Activated T-helper 2 cell treated with anti-CD3 and anti-CD28 coated beads, Interferon-gamma antibody, Interleukin-2, Interleukin-4, amounts not matched to agents 10 μg/mL and 5 μg/mL and 100 μg/mL, durations not matched to agents 14 hours and 24 hours and 36 hours (primary cell): ENCODE measurements around the gene YJEFN3. TPM values are rescaled to one million over a fixed set of nuclear protein-coding genes. Genes with fewer than 3 reads are reported as not detected.

Experiments
- DNase-seq: peaks from one replicate; pipeline ENCODE4 v3.0.0; 2021; ENCODE audit warnings: low spot score
- H3K27ac Mint-ChIP-seq: one replicate; pipeline ENCODE4 v1.8.0; 2021; ENCODE audit warnings: mixed read lengths
- H3K27me3 Mint-ChIP-seq: one replicate; pipeline ENCODE4 v1.8.0; 2021; ENCODE audit warnings: low read depth, mixed read lengths
- H3K36me3 Mint-ChIP-seq: one replicate; pipeline ENCODE4 v1.8.0; 2021; ENCODE audit warnings: low read depth, mixed read lengths
- H3K4me1 Mint-ChIP-seq: one replicate; pipeline ENCODE4 v1.8.0; 2021; ENCODE audit warnings: low read depth, mixed read lengths
- H3K4me3 Mint-ChIP-seq: one replicate; pipeline ENCODE4 v1.8.0; 2021; ENCODE audit warnings: low read depth, mild to moderate bottlenecking, moderate library complexity, mixed read lengths
- H3K9me3 Mint-ChIP-seq: one replicate; pipeline ENCODE4 v1.8.0; 2021; ENCODE audit warnings: mixed read lengths
- intact Hi-C: fragments of 100-400 bp; cut with micrococcal nuclease; formaldehyde crosslinking; loops from one replicate; pipeline ENCODE4 v1.15.1; 2023
- total RNA-seq: library from RNA; stranded (reverse); gene quantifications from 2 replicates; pipeline ENCODE4 v1.2.3, GENCODE V29; 2022

The YJEFN3 gene
- total RNA-seq, 1 donor from 2014 or later, result 9.0 TPM

GRCh38 chr19:19540064-19540714 is 11.5 kb downstream of the YJEFN3 start:
- Mint-ChIP-seq H3K27me3 (peaks cover 21% of the 10 kb centered on the region), H3K36me3 (peaks cover 6% of the 10 kb centered on the region), H3K4me1 (peaks cover 13% of the 10 kb centered on the region), H3K9me3 (no peaks in the 10 kb centered on the region), H3K4me3 (peak overlapping the region; percentile 51), H3K27ac (no peak overlapping the region)
- intact Hi-C loops, result no loop called here
- peak; percentile 46 for DNase-seq

- Mint-ChIP-seq H3K4me1 (peaks cover 13% of the 10 kb centered on the region), H3K27me3 (peaks cover 21% of the 10 kb centered on the region), H3K4me3 (peak overlapping the region; percentile 51), H3K27ac (no peak overlapping the region), H3K36me3 (peaks cover 6% of the 10 kb centered on the region), H3K9me3 (no peaks in the 10 kb centered on the region)
- intact Hi-C loops, result no loop called here
- DNase-seq, result peak; percentile 64
Measured at GRCh38 chr19:19540715-19541515, 12.2 kb downstream of the YJEFN3 start.

GRCh38 chr19:19541616-19542015 is 12.9 kb downstream of the YJEFN3 start:
- Mint-ChIP-seq H3K4me1 (peaks cover 13% of the 10 kb centered on the region), H3K4me3 (no peak overlapping the region), H3K27ac (no peak overlapping the region), H3K27me3 (peaks cover 19% of the 10 kb centered on the region), H3K9me3 (no peaks in the 10 kb centered on the region), H3K36me3 (peaks cover 6% of the 10 kb centered on the region)
- no peak for DNase-seq
- intact Hi-C loops, result no loop called here

DNA sequence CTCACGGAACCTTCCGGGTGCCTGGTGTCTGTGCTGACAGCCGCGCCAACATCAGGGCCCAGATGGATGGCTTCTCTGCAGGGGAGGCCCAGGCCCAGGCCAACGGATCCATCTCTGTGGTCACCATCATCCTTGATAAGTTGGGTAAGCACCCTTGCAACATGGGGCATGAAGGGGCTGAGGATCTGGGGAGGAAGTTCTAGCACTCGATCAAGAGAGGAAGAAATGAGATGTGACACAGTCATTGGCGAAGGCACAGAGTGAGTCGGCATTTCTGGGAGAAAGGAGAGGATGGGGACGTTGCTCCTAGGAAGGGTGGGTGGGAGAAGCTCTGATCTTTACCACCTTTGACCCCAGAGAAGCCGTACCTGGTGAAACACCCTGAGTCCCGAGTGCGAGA is 13.8 kb downstream of the YJEFN3 start:
- H3K36me3 Mint-ChIP-seq, result peaks cover 4% of the 10 kb centered on the region
- intact Hi-C loops, result no loop called here
- no peaks in the 10 kb centered on the region for H3K9me3 Mint-ChIP-seq
- H3K4me3 Mint-ChIP-seq, result no peak overlapping the region
- peaks cover 15% of the 10 kb centered on the region for H3K27me3 Mint-ChIP-seq
- no peak for DNase-seq
- no peak overlapping the region for H3K27ac Mint-ChIP-seq
- H3K4me1 Mint-ChIP-seq, result peaks cover 13% of the 10 kb centered on the region

DNA sequence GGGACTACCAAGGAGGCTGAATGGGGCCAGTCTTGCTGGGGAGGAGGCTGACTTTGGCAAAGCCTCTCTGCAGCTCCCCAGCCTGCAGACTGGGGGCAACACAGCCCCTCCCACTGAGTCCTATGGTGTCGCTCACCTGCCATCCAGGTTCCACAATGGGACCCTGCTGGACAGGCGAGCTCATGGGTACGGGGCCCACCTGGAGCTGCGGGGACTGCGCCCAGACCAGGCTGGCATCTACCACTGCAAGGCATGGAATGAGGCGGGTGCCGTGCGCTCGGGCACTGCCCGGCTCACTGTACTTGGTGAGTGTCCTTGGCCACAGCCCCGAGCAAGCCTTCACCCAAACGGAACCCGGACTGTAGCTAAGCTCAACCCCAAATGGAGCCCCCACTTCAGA is 14.4 kb downstream of the YJEFN3 start:
- Mint-ChIP-seq H3K4me1 (peaks cover 12% of the 10 kb centered on the region), H3K4me3 (no peak overlapping the region), H3K9me3 (no peaks in the 10 kb centered on the region), H3K36me3 (peaks cover 4% of the 10 kb centered on the region), H3K27ac (no peak overlapping the region), H3K27me3 (peaks cover 11% of the 10 kb centered on the region)
- intact Hi-C loops, result no loop called here
- no peak for DNase-seq

DNA sequence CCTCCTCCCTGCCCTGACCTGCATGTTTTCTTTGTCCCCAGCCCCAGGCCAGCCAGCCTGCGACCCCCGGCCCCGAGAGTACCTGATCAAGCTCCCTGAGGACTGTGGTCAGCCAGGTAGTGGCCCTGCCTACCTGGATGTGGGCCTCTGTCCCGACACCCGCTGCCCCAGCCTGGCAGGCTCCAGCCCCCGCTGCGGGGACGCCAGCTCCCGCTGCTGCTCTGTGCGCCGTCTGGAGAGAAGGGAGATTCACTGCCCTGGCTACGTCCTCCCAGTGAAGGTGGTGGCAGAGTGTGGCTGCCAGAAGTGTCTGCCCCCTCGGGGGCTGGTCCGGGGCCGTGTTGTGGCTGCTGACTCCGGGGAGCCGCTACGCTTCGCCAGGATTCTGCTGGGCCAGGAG is 14.9 kb downstream of the YJEFN3 start:
- no peaks in the 10 kb centered on the region for H3K9me3 Mint-ChIP-seq
- H3K4me3 Mint-ChIP-seq, result no peak overlapping the region
- DNase-seq, result no peak
- peaks cover 10% of the 10 kb centered on the region for H3K4me1 Mint-ChIP-seq
- H3K27ac Mint-ChIP-seq, result no peak overlapping the region
- intact Hi-C loops, result no loop called here
- H3K27me3 Mint-ChIP-seq, result peaks cover 7% of the 10 kb centered on the region
- peaks cover 2% of the 10 kb centered on the region for H3K36me3 Mint-ChIP-seq

DNA sequence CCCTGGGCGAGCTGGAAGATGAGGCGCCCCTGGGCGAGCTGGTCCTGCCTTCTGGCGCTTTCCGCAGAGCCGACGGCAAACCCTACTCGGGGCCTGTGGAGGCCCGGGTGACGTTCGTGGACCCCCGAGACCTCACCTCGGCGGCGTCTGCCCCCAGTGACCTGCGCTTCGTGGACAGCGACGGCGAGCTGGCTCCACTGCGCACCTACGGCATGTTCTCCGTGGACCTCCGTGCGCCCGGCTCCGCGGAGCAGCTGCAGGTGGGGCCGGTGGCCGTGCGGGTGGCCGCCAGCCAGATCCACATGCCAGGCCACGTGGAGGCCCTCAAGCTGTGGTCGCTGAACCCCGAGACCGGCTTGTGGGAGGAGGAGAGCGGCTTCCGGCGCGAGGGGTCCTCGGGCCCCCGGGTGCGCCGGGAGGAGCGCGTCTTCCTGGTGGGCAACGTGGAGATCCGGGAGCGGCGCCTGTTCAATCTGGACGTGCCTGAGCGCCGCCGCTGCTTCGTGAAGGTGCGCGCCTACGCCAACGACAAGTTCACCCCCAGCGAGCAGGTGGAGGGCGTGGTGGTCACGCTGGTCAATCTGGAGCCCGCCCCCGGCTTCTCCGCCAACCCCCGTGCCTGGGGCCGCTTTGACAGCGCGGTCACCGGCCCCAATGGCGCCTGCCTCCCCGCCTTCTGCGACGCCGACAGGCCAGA is 15.7 kb downstream of the YJEFN3 start:
- intact Hi-C loops, result no loop called here
- no peaks in the 10 kb centered on the region for H3K36me3 Mint-ChIP-seq

GRCh38 chr19:19544954-19545591 is 16.4 kb downstream of the YJEFN3 start:
- H3K36me3 Mint-ChIP-seq, result no peaks in the 10 kb centered on the region
- H3K27me3 Mint-ChIP-seq, result peaks cover 3% of the 10 kb centered on the region
- no peak overlapping the region for H3K27ac Mint-ChIP-seq
- intact Hi-C loops, result no loop called here
- no peak for DNase-seq
- H3K9me3 Mint-ChIP-seq, result no peaks in the 10 kb centered on the region
- H3K4me3 Mint-ChIP-seq, result no peak overlapping the region
- H3K4me1 Mint-ChIP-seq, result peaks cover 6% of the 10 kb centered on the region

More for the DNA sequence above, 15.7 kb downstream of the YJEFN3 start:
- Mint-ChIP-seq H3K27ac (no peak overlapping the region), H3K27me3 (peaks cover 5% of the 10 kb centered on the region), H3K9me3 (no peaks in the 10 kb centered on the region), H3K4me3 (no peak overlapping the region), H3K4me1 (peaks cover 6% of the 10 kb centered on the region)
- DNase-seq, result no peak

- H3K4me3 Mint-ChIP-seq, result no peak overlapping the region
- H3K27ac Mint-ChIP-seq, result no peak overlapping the region
- no peaks in the 10 kb centered on the region for H3K36me3 Mint-ChIP-seq
- intact Hi-C loops, result no loop called here
- H3K9me3 Mint-ChIP-seq, result no peaks in the 10 kb centered on the region
- no peak for DNase-seq
- peaks cover 4% of the 10 kb centered on the region for H3K4me1 Mint-ChIP-seq
- H3K27me3 Mint-ChIP-seq, result peaks cover 3% of the 10 kb centered on the region
Measured at GRCh38 chr19:19545707-19546106, 17.0 kb downstream of the YJEFN3 start.

- no peaks in the 10 kb centered on the region for H3K36me3 Mint-ChIP-seq
- no peak overlapping the region for H3K27ac Mint-ChIP-seq
- DNase-seq, result no peak
- H3K9me3 Mint-ChIP-seq, result no peaks in the 10 kb centered on the region
- no peaks in the 10 kb centered on the region for H3K4me1 Mint-ChIP-seq
- peaks cover 3% of the 10 kb centered on the region for H3K27me3 Mint-ChIP-seq
- intact Hi-C loops, result no loop called here
- H3K4me3 Mint-ChIP-seq, result no peak overlapping the region
Measured at GRCh38 chr19:19546751-19547162, 18.0 kb downstream of the YJEFN3 start.

GRCh38 chr19:19547674-19548336 is 19.1 kb downstream of the YJEFN3 start:
- Mint-ChIP-seq H3K9me3 (no peaks in the 10 kb centered on the region), H3K27me3 (peaks cover 3% of the 10 kb centered on the region), H3K4me3 (no peak overlapping the region), H3K4me1 (no peaks in the 10 kb centered on the region), H3K27ac (no peak overlapping the region), H3K36me3 (no peaks in the 10 kb centered on the region)
- intact Hi-C loops, result no loop called here
- DNase-seq, result no peak
